ENCODE data around the gene NUDT6. TPM values are rescaled to one million over a fixed set of nuclear protein-coding genes. Genes with fewer than 3 reads are reported as not detected.
A peak's percentile ranks its signal among the peaks of the same experiment; 100 is the strongest.

The NUDT6 gene
- total RNA-seq, 1 experiment from 2014 or later, result 6.7 TPM

DNA sequence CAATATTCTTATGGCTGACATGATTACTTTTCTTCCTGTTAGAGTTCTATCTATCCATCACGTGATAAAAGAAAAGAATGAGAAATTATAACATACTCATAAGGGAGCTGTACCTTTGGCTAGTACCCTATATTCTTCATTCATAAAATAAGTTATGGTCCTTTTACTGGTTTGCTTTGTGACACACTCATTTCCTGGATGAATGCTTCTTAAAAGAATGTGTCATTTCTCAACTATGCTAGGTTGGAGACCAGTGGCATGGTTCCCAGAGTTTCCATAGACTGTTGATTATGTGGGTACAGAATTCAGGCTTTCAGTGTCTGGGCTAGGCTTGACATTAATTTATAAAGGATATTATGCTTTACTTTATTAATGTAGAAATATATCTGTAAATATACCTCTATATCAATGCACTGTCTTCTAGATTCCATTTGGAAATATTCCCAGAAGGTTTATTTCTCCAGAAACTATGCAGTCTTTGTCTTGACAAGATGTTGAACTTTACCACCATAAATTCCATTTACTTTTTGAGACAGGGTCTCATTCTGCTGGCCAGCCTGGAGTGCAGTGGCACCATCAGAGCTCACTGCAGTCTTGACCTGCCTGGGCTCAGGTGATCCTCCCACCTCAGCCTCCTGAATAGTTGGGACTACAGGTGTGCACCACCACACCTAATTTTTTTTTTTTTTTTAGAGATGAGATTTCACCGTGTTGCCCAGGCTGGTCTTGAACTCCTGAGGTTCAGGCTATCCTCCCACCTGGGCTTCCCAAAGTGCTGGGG, 23.8 kb downstream of the NUDT6 start:
- intact Hi-C loops (cut with micrococcal nuclease), result loop anchor here (5.0 kb wide), 2 partner anchors 71 to 141 kb away; partner anchors contain the start of gene FGF2
- H3K36me3 Mint-ChIP-seq (ENCODE audit: insufficient read depth, unreplicated experiment), result peaks cover 21% of the 10 kb centered on the region
- TF ChIP-seq, protein P1, sequence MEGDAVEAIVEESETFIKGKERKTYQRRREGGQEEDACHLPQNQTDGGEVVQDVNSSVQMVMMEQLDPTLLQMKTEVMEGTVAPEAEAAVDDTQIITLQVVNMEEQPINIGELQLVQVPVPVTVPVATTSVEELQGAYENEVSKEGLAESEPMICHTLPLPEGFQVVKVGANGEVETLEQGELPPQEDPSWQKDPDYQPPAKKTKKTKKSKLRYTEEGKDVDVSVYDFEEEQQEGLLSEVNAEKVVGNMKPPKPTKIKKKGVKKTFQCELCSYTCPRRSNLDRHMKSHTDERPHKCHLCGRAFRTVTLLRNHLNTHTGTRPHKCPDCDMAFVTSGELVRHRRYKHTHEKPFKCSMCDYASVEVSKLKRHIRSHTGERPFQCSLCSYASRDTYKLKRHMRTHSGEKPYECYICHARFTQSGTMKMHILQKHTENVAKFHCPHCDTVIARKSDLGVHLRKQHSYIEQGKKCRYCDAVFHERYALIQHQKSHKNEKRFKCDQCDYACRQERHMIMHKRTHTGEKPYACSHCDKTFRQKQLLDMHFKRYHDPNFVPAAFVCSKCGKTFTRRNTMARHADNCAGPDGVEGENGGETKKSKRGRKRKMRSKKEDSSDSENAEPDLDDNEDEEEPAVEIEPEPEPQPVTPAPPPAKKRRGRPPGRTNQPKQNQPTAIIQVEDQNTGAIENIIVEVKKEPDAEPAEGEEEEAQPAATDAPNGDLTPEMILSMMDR (IDR thresholded peaks at IDR 0.05; ENCODE audit: unreplicated experiment), result no peak
- H3K4me1 Mint-ChIP-seq (ENCODE audit: insufficient read depth, unreplicated experiment), result peaks cover 21% of the 10 kb centered on the region
- no peak overlapping the region for H3K4me3 Mint-ChIP-seq (ENCODE audit: unreplicated experiment)
- BruUV-seq (replicated peaks), result no TSS peak
- CTCF ChIA-PET, result interaction anchor here (1.2 to 2.4 kb wide), 4 partner anchors 16 to 296 kb away, joined by 3 to 14 read pairs (median 5); no protein-coding TSS in a partner anchor
- POLR2A ChIA-PET, result interaction anchor here (1.2 to 1.5 kb wide), 2 partner anchors 9 to 134 kb away, joined by 4 read pairs; no protein-coding TSS in a partner anchor
- DNase-seq (ENCODE audit: unreplicated experiment), result peak; percentile 90
- H3K27me3 Mint-ChIP-seq (ENCODE audit: insufficient read depth, unreplicated experiment), result no peaks in the 10 kb centered on the region
- no peaks in the 10 kb centered on the region for H3K9me3 Mint-ChIP-seq (ENCODE audit: unreplicated experiment)
- peak overlapping the region; percentile 57 for H3K27ac Mint-ChIP-seq (ENCODE audit: low read depth, unreplicated experiment)

DNA sequence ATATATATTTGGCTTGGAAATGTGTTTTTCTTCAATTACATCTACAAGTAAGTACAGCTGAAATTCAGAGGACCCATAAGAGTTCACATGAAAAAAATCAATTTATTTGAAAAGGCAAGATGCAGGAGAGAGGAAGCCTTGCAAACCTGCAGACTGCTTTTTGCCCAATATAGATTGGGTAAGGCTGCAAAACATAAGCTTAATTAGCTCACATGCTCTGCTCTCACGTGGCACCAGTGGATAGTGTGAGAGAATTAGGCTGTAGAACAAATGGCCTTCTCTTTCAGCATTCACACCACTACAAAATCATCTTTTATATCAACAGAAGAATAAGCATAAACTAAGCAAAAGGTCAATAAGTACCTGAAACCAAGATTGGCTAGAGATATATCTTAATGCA, 26.1 kb downstream of the NUDT6 start:
- POLR2A ChIA-PET, result interaction anchor here (0.6 to 2.3 kb wide), 14 partner anchors 18 to 298 kb away, joined by 3 to 9 read pairs (median 6); partner anchors contain the start of genes BBS12 and NUDT6
- Mint-ChIP-seq H3K9me3 (ENCODE audit: unreplicated experiment) (no peaks in the 10 kb centered on the region), H3K4me3 (ENCODE audit: unreplicated experiment) (no peak overlapping the region), H3K4me1 (ENCODE audit: insufficient read depth, unreplicated experiment) (peaks cover 21% of the 10 kb centered on the region), H3K36me3 (ENCODE audit: insufficient read depth, unreplicated experiment) (peaks cover 31% of the 10 kb centered on the region), H3K27ac (ENCODE audit: low read depth, unreplicated experiment) (peak overlapping the region; percentile 82), H3K27me3 (ENCODE audit: insufficient read depth, unreplicated experiment) (no peaks in the 10 kb centered on the region)
- TF ChIP-seq, protein P1 (IDR thresholded peaks at IDR 0.05; ENCODE audit: unreplicated experiment), result no peak
- no TSS peak for BruUV-seq (replicated peaks)
- intact Hi-C loops (cut with micrococcal nuclease), result loop anchor here (5.0 kb wide), 2 partner anchors 69 to 139 kb away; partner anchors contain the start of gene FGF2
- CTCF ChIA-PET, result interaction anchor here (0.6 to 1.2 kb wide), 8 partner anchors 17 to 573 kb away, joined by 3 to 5 read pairs (median 4); no protein-coding TSS in a partner anchor
- DNase-seq (ENCODE audit: unreplicated experiment), result peak; percentile 8

DNA sequence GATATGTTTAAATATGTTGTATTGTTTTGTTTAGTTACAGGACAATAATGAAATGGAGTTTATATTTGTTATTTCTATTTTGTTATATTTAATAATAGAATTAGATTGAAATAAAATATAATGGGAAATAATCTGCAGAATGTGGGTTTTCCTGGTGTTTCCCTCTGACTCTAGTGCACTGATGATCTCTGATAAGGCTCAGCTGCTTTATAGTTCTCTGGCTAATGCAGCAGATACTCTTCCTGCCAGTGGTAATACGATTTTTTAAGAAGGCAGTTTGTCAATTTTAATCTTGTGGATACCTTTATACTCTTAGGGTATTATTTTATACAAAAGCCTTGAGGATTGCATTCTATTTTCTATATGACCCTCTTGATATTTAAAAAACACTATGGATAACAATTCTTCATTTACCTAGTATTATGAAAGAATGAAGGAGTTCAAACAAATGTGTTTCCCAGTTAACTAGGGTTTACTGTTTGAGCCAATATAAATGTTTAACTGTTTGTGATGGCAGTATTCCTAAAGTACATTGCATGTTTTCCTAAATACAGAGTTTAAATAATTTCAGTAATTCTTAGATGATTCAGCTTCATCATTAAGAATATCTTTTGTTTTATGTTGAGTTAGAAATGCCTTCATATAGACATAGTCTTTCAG, 26.9 kb downstream of the NUDT6 start:
- BruUV-seq (replicated peaks), result no TSS peak
- peaks cover 29% of the 10 kb centered on the region for H3K36me3 Mint-ChIP-seq (ENCODE audit: insufficient read depth, unreplicated experiment)
- ChIA-PET CTCF (interaction anchor here (0.6 to 1.2 kb wide), 7 partner anchors 18 to 574 kb away, joined by 3 to 5 read pairs (median 3); no protein-coding TSS in a partner anchor), POLR2A (interaction anchor here (0.6 to 2.3 kb wide), 15 partner anchors 19 to 297 kb away, joined by 3 to 9 read pairs (median 6); partner anchors contain the start of gene BBS12)
- TF ChIP-seq, protein P1 (IDR thresholded peaks at IDR 0.05; ENCODE audit: unreplicated experiment), result no peak
- intact Hi-C loops (cut with micrococcal nuclease), result loop anchor here (5.0 kb wide), 2 partner anchors 68 to 138 kb away; partner anchors contain the start of gene FGF2
- no peaks in the 10 kb centered on the region for H3K27me3 Mint-ChIP-seq (ENCODE audit: insufficient read depth, unreplicated experiment)
- peak overlapping the region; percentile 82 for H3K27ac Mint-ChIP-seq (ENCODE audit: low read depth, unreplicated experiment)
- no peaks in the 10 kb centered on the region for H3K9me3 Mint-ChIP-seq (ENCODE audit: unreplicated experiment)
- H3K4me1 Mint-ChIP-seq (ENCODE audit: insufficient read depth, unreplicated experiment), result peaks cover 17% of the 10 kb centered on the region
- DNase-seq (ENCODE audit: unreplicated experiment), result peak; percentile 16
- no peak overlapping the region for H3K4me3 Mint-ChIP-seq (ENCODE audit: unreplicated experiment)

Measured in MCF 10A (cell line).